Transverse colon (tissue), 3 donors: ENCODE measurements around the gene TMEM163.

Experiments used
- CTCF ChIP-seq, 5 experiments: fragments of 200-600 bp in 3 of 5; fragments of 450-650 bp in 2 of 5; sonication (generic) in 3 of 5; IDR thresholded peaks; 1 replicate in 2 of 5; 2 replicates in 3 of 5; pipeline ENCODE4 v1.5.1; 2016 to 2017; ENCODE audit warnings: antibody characterized with exemption in 5 of 5, inconsistent platforms in 3 of 5, mild to moderate bottlenecking in 2 of 5, moderate library complexity in 1 of 5
- EP300 ChIP-seq: sonication (generic); formaldehyde crosslinking; IDR thresholded peaks from one replicate; pipeline ENCODE4 v1.6.1; 2017; ENCODE audit warnings: antibody characterized with exemption, low read depth
- POLR2A ChIP-seq: fragments of 450-650 bp; IDR thresholded peaks from one replicate; pipeline ENCODE4 v1.6.1; 2016; ENCODE audit warnings: antibody characterized with exemption, mild to moderate bottlenecking, moderate library complexity

GRCh38 chr2:134591526-134591925, 127.3 kb downstream of the TMEM163 start:
- TF ChIP-seq CTCF (IDR thresholded peaks at IDR 0.05) (no peak), POLR2A (no peak), EP300 (no peak)
